ENCODE data around the gene FSTL5.

- no peak for TF ChIP-seq RARB (CRISPR knock-in tag; IDR thresholded peaks at IDR 0.05)
- no peak for TF ChIP-seq SNAI2 (CRISPR knock-in tag; IDR thresholded peaks at IDR 0.05)
- TF ChIP-seq, protein P1, sequence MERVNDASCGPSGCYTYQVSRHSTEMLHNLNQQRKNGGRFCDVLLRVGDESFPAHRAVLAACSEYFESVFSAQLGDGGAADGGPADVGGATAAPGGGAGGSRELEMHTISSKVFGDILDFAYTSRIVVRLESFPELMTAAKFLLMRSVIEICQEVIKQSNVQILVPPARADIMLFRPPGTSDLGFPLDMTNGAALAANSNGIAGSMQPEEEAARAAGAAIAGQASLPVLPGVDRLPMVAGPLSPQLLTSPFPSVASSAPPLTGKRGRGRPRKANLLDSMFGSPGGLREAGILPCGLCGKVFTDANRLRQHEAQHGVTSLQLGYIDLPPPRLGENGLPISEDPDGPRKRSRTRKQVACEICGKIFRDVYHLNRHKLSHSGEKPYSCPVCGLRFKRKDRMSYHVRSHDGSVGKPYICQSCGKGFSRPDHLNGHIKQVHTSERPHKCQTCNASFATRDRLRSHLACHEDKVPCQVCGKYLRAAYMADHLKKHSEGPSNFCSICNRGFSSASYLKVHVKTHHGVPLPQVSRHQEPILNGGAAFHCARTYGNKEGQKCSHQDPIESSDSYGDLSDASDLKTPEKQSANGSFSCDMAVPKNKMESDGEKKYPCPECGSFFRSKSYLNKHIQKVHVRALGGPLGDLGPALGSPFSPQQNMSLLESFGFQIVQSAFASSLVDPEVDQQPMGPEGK (CRISPR knock-in tag; IDR thresholded peaks at IDR 0.05; ENCODE audit: borderline replicate concordance), result no peak
- no peak for TF ChIP-seq PPARA (CRISPR knock-in tag; IDR thresholded peaks at IDR 0.05; ENCODE audit: borderline replicate concordance)
- no peak for TF ChIP-seq ISL1 (CRISPR knock-in tag; IDR thresholded peaks at IDR 0.05)
- TF ChIP-seq ZC3H10 (CRISPR knock-in tag; IDR thresholded peaks at IDR 0.05), result no peak
- no peak for TF ChIP-seq ZFP30 (CRISPR knock-in tag; IDR thresholded peaks at IDR 0.05)
- TF ChIP-seq, protein P2, sequence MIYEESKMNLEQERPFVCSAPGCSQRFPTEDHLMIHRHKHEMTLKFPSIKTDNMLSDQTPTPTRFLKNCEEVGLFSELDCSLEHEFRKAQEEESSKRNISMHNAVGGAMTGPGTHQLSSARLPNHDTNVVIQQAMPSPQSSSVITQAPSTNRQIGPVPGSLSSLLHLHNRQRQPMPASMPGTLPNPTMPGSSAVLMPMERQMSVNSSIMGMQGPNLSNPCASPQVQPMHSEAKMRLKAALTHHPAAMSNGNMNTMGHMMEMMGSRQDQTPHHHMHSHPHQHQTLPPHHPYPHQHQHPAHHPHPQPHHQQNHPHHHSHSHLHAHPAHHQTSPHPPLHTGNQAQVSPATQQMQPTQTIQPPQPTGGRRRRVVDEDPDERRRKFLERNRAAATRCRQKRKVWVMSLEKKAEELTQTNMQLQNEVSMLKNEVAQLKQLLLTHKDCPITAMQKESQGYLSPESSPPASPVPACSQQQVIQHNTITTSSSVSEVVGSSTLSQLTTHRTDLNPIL (CRISPR knock-in tag; IDR thresholded peaks at IDR 0.05; ENCODE audit: low read depth), result no peak
- TF ChIP-seq CSRNP3 (CRISPR knock-in tag; IDR thresholded peaks at IDR 0.05), result no peak
- no peak for TF ChIP-seq CSDC2 (CRISPR knock-in tag; IDR thresholded peaks at IDR 0.05)
Measured at GRCh38 chr4:162061214-162061613, 102.6 kb downstream of the FSTL5 start.

Measured in SK-N-SH treated with all-trans-retinoic acid at 6 μM for 48 hours (cell line).